Fibroblast of lung (primary cell): ENCODE data around the gene PKD1. TPM values are rescaled to one million over a fixed set of nuclear protein-coding genes. Genes with fewer than 3 reads are reported as not detected.

ENCODE experiments used
- DNase-seq, 2 donors: peaks; one replicate each; pipeline versions ENCODE4 v3.0.0 to v3.0.0-alpha.2; 2010; ENCODE audit warnings: low read depth in 2 of 2
- H2AFZ ChIP-seq: 2 replicates; pipeline ENCODE4 v1.5.1; 2012; ENCODE audit warnings: low read length, control low read depth, inconsistent platforms
- H3K27ac ChIP-seq: 2 replicates; pipeline ENCODE4 v1.5.1; 2011; ENCODE audit warnings: low read length, control low read depth; ENCODE audit not compliant: insufficient read depth
- H3K27me3 ChIP-seq: 2 replicates; pipeline ENCODE4 v1.5.1; 2011; ENCODE audit warnings: mild to moderate bottlenecking, low read length; ENCODE audit not compliant: control insufficient read depth, insufficient read depth
- H3K36me3 ChIP-seq: 2 replicates; pipeline ENCODE4 v1.5.1; 2011; ENCODE audit warnings: low read length; ENCODE audit not compliant: control insufficient read depth, insufficient read depth
- H3K4me1 ChIP-seq: 2 replicates; pipeline ENCODE4 v1.5.1; 2011; ENCODE audit warnings: low read length; ENCODE audit not compliant: control insufficient read depth, insufficient read depth; ENCODE audit errors: extremely low read depth
- H3K4me2 ChIP-seq: 2 replicates; pipeline ENCODE4 v1.5.1; 2011; ENCODE audit warnings: low read length, control low read depth; ENCODE audit not compliant: insufficient read depth; ENCODE audit errors: extremely low read depth
- H3K4me3 ChIP-seq, 4 experiments: fragments of 200-600 bp in 1 of 4; sonication (generic) in 1 of 4; replicated peaks in 1 of 4; 2 replicates each; pipeline ENCODE4 v1.5.1; 2011 to 2016; ENCODE audit warnings: low read length in 4 of 4, low read depth in 3 of 4, mild to moderate bottlenecking in 3 of 4, control low read depth in 2 of 4, inconsistent platforms in 1 of 4, mixed read lengths in 1 of 4; ENCODE audit not compliant: insufficient read depth in 1 of 4; ENCODE audit errors: control extremely low read depth in 1 of 4
- H3K79me2 ChIP-seq: 2 replicates; pipeline ENCODE4 v1.5.1; 2012; ENCODE audit warnings: mild to moderate bottlenecking, low read length, inconsistent platforms; ENCODE audit not compliant: control insufficient read depth, insufficient read depth
- H3K9ac ChIP-seq: 2 replicates; pipeline ENCODE4 v1.5.1; 2011; ENCODE audit warnings: mild to moderate bottlenecking, low read length, control low read depth; ENCODE audit not compliant: insufficient read depth
- H3K9me3 ChIP-seq: 2 replicates; pipeline ENCODE4 v1.5.1; 2012; ENCODE audit warnings: low read depth, low read length; ENCODE audit not compliant: control insufficient read depth, insufficient read depth
- H4K20me1 ChIP-seq: 2 replicates; pipeline ENCODE4 v1.5.1; 2011; ENCODE audit warnings: low read length; ENCODE audit not compliant: control insufficient read depth, insufficient read depth; ENCODE audit errors: extremely low read depth
- CTCF ChIP-seq, 2 donors: IDR thresholded peaks in 1 of 2; conservative IDR thresholded peaks in 1 of 2; 1 replicate in 1 of 2; 2 replicates in 1 of 2; pipeline ENCODE4 v1.5.1; 2011 to 2012; ENCODE audit warnings: low read length in 2 of 2, control low read depth in 1 of 2, inconsistent platforms in 1 of 2, low read depth in 1 of 2, mild to moderate bottlenecking in 1 of 2
- EZH2 ChIP-seq: IDR thresholded peaks from 2 replicates; pipeline ENCODE4 v1.5.1; 2012; ENCODE audit warnings: low read length, control low read depth, mild to moderate bottlenecking; ENCODE audit errors: missing control alignments
- polyA plus RNA-seq, 2 donors: library from polyadenylated mRNA; depleted of rRNA in 1 of 2; stranded (reverse) in 1 of 2; unstranded in 1 of 2; fragments of >200 nt; gene quantifications; 2 replicates each; pipeline ENCODE4 v1.2.1, GENCODE V29; 2011 to 2012; ENCODE audit warnings: missing spikeins in 1 of 2
- total RNA-seq: library from RNA; depleted of rRNA; stranded (reverse); fragments of >200 nt; gene quantifications from 2 replicates; pipeline ENCODE4 v1.2.1, GENCODE V29; 2014

PKD1 gene
- total and polyA plus RNA-seq, 2 donors (not counting 1 experiment from before 2014, with no cell fraction given), result 16.3 to 199 TPM

- no peak overlapping the region for H3K27ac ChIP-seq
- H3K9ac ChIP-seq, result no peak overlapping the region
- H3K4me2 ChIP-seq, result peak overlapping the region; percentile 78
- peak in 1 of 2 donors; percentile 23 for DNase-seq
- peaks cover 8% of the 10 kb centered on the region for H4K20me1 ChIP-seq
- no peaks in the 10 kb centered on the region for H3K27me3 ChIP-seq
- H3K36me3 ChIP-seq, result peaks cover 23% of the 10 kb centered on the region
- H3K4me1 ChIP-seq, result peaks cover 37% of the 10 kb centered on the region
- H2AFZ ChIP-seq, result no peak overlapping the region
- peaks cover 34% of the 10 kb centered on the region for H3K79me2 ChIP-seq
- H3K9me3 ChIP-seq, result no peaks in the 10 kb centered on the region
- H3K4me3 ChIP-seq, result peak overlapping the region; percentile 10 to 53 (median 28)
- TF ChIP-seq EZH2, result no peak
- TF ChIP-seq CTCF (conservative IDR thresholded peaks at IDR 0.05 in 1 of 2, IDR thresholded peaks at IDR 0.05 in 1 of 2; ENCODE audit: low read depth in 1 of 2, low read length in 2 of 2), result no peak
Observed at GRCh38 chr16:2148714-2149629, 13.3 kb upstream of the PKD1 start.

GRCh38 chr16:2147981-2148671, 12.4 kb upstream of the PKD1 start, which contains the start of gene RAB26:
Gene RAB26 (plus strand): TSS chr16:2148625. CDS start chr16:2148784, 159 bp downstream.
- TF ChIP-seq CTCF (conservative IDR thresholded peaks at IDR 0.05 in 1 of 2, IDR thresholded peaks at IDR 0.05 in 1 of 2; ENCODE audit: low read depth in 1 of 2, low read length in 2 of 2) (no peak), EZH2 (no peak)
- peaks cover 26% of the 10 kb centered on the region for H3K79me2 ChIP-seq
- no peak within 1 kb of the TSS for H3K27ac ChIP-seq
- no peaks in the 10 kb centered on the region for H3K27me3 ChIP-seq
- peaks cover 16% of the 10 kb centered on the region for H3K36me3 ChIP-seq
- DNase-seq, result peak; percentile 44 to 52
- H2AFZ ChIP-seq, result no peak within 1 kb of the TSS
- peak within 1 kb of the TSS; percentile 10 to 53 (median 28) for H3K4me3 ChIP-seq
- peak within 1 kb of the TSS; percentile 16 for H3K9ac ChIP-seq
- peaks cover 3% of the 10 kb centered on the region for H4K20me1 ChIP-seq
- H3K4me1 ChIP-seq, result peaks cover 37% of the 10 kb centered on the region
- H3K9me3 ChIP-seq, result no peaks in the 10 kb centered on the region
- peak within 1 kb of the TSS; percentile 78 for H3K4me2 ChIP-seq

- Histone ChIP-seq H3K4me1 (peaks cover 32% of the 10 kb centered on the region), H3K27me3 (no peaks in the 10 kb centered on the region), H2AFZ (no peak overlapping the region), H3K79me2 (peaks cover 18% of the 10 kb centered on the region), H3K27ac (no peak overlapping the region), H3K4me2 (no peak overlapping the region), H3K4me3 (no peak overlapping the region), H3K9me3 (no peaks in the 10 kb centered on the region), H3K36me3 (peaks cover 11% of the 10 kb centered on the region), H4K20me1 (no peaks in the 10 kb centered on the region), H3K9ac (no peak overlapping the region)
- no peak for TF ChIP-seq EZH2
- TF ChIP-seq CTCF (conservative IDR thresholded peaks at IDR 0.05 in 1 of 2, IDR thresholded peaks at IDR 0.05 in 1 of 2; ENCODE audit: low read depth in 1 of 2, low read length in 2 of 2), result no peak
- no peak for DNase-seq
Observed at GRCh38 chr16:2147378-2147777, 11.7 kb upstream of the PKD1 start.
